IMR-90 (cell line): Measurements from ENCODE around the gene HMGCL.

Experiments used
- BHLHE40 ChIP-seq: fragments of 150-350 bp; IDR thresholded peaks from 2 replicates; pipeline ENCODE4 v1.6.1; 2016; ENCODE audit warnings: mild to moderate bottlenecking, low read depth, low read length
- CEBPB ChIP-seq: IDR thresholded peaks from 2 replicates; pipeline ENCODE4 v1.6.1; 2012; ENCODE audit warnings: low read depth, low read length, improper control_type of control experiment
- CTCF ChIP-seq: conservative IDR thresholded peaks from 2 replicates; pipeline ENCODE4 v1.5.1; 2012; ENCODE audit warnings: mild to moderate bottlenecking, low read depth, low read length, improper control_type of control experiment
- FOS ChIP-seq: fragments of 150-350 bp; IDR thresholded peaks from 2 replicates; pipeline ENCODE4 v1.6.1; 2016; ENCODE audit warnings: low read depth, low read length
- MAFK ChIP-seq: IDR thresholded peaks from 2 replicates; pipeline ENCODE4 v1.6.1; 2012; ENCODE audit warnings: low read depth, low read length, improper control_type of control experiment
- MXI1 ChIP-seq: IDR thresholded peaks from 2 replicates; pipeline ENCODE4 v1.6.1; 2012; ENCODE audit warnings: low read depth, mild to moderate bottlenecking, low read length, moderate library complexity, borderline replicate concordance
- POLR2A ChIP-seq: IDR thresholded peaks from 2 replicates; pipeline ENCODE4 v1.6.1; 2012; ENCODE audit warnings: mild to moderate bottlenecking, low read depth, low read length
- RCOR1 ChIP-seq: IDR thresholded peaks from 2 replicates; pipeline ENCODE4 v1.6.1; 2012; ENCODE audit warnings: mild to moderate bottlenecking, low read length, improper control_type of control experiment; ENCODE audit not compliant: insufficient replicate concordance
- RFX5 ChIP-seq: IDR thresholded peaks from 2 replicates; pipeline ENCODE4 v1.8.0; 2012; ENCODE audit warnings: low read depth, mild to moderate bottlenecking, low read length, moderate library complexity
- USF2 ChIP-seq: fragments of 150-350 bp; IDR thresholded peaks from 2 replicates; pipeline ENCODE4 v1.6.1; 2017; ENCODE audit warnings: mild to moderate bottlenecking, antibody characterized with exemption, low read length, low read depth
- TF ChIP-seq, protein P1 (sequence below): fragments of 150-350 bp; IDR thresholded peaks from 2 replicates; pipeline ENCODE4 v1.6.1; 2016; ENCODE audit warnings: low read depth, mild to moderate bottlenecking, low read length, moderate library complexity, borderline replicate concordance

DNA sequence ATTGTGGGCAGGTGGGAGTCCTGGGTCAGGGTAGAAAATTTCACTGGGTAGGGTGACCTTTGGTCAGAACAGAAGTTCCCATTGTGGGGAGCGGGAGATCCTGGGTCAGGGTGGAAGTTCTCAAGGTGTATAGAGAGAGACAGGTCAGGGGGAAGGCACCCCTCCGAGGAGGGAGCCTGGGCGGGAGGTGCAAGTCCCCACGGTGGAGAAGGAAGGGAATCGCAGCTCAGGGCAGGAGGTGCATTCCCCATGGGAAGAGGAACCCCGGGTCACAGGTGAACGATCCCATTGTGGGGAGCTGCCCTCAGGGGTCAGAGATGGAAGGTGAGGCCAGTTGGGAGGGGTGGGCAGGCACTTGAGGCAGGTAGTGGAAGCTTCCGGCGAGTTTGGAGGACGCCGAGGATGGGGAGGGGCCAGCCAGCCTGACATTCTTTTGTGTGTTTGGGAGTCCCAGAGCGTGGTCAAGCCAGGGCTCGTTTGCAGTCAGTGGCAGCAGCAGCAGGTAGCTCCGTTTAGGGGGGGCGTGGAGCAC lies 33.6 kb downstream of the HMGCL start:
- TF ChIP-seq POLR2A (no peak), USF2 (no peak), CTCF (no peak), RFX5 (no peak), CEBPB (no peak), MXI1 (0 out of 2 replicates have a peak, but pooled peaks have one; percentile 11), FOS (no peak), RCOR1 (no peak), BHLHE40 (no peak), MAFK (no peak)
- TF ChIP-seq, protein P1, sequence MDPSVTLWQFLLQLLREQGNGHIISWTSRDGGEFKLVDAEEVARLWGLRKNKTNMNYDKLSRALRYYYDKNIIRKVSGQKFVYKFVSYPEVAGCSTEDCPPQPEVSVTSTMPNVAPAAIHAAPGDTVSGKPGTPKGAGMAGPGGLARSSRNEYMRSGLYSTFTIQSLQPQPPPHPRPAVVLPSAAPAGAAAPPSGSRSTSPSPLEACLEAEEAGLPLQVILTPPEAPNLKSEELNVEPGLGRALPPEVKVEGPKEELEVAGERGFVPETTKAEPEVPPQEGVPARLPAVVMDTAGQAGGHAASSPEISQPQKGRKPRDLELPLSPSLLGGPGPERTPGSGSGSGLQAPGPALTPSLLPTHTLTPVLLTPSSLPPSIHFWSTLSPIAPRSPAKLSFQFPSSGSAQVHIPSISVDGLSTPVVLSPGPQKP: no peak
